MV-4-11 (cell line): ENCODE results near the gene RNF114.

Source experiments
- DNase-seq: peaks from one replicate; lab custom pipeline; 2025; lab: John Stamatoyannopoulos, UW

Gene RNF114

GRCh38 chr20:49904440-49905214 lies 31.6 kb upstream of the RNF114 start:
- DNase-seq: no peak

- no peak for DNase-seq
These were observed 30.6 kb upstream of the RNF114 start for GRCh38 chr20:49905415-49906091.

- no peak for DNase-seq
These were observed 30.0 kb upstream of the RNF114 start for GRCh38 chr20:49906101-49906604.

GRCh38 chr20:49906615-49907154 lies 29.5 kb upstream of the RNF114 start:
- no peak for DNase-seq

- no peak for DNase-seq
These were observed 28.6 kb upstream of the RNF114 start for GRCh38 chr20:49907405-49908257.

GRCh38 chr20:49908258-49908565 lies 28.0 kb upstream of the RNF114 start:
- no peak for DNase-seq

- no peak for DNase-seq
These were observed 26.5 kb upstream of the RNF114 start for GRCh38 chr20:49909499-49910339.

GRCh38 chr20:49910340-49910706 lies 25.9 kb upstream of the RNF114 start:
- no peak for DNase-seq

- DNase-seq: no peak
These were observed 22.7 kb upstream of the RNF114 start for GRCh38 chr20:49913399-49914047.

GRCh38 chr20:49914310-49915117 lies 21.7 kb upstream of the RNF114 start:
- no peak for DNase-seq

- no peak for DNase-seq
These were observed 21.1 kb upstream of the RNF114 start for GRCh38 chr20:49915118-49915379.

GRCh38 chr20:49915380-49916145 lies 20.6 kb upstream of the RNF114 start, which contains the start of gene SPATA2:
TSS of gene SPATA2 (minus strand) at chr20:49915529. CDS start at chr20:49908490, 7,039 bp downstream.
- peak; percentile 93 for DNase-seq

GRCh38 chr20:49916146-49917002 lies 19.8 kb upstream of the RNF114 start:
- peak; percentile 18 for DNase-seq

- DNase-seq: no peak
These were observed 17.8 kb upstream of the RNF114 start for GRCh38 chr20:49918446-49918845.

GRCh38 chr20:49919009-49919408 lies 17.2 kb upstream of the RNF114 start:
- no peak for DNase-seq

GRCh38 chr20:49919461-49919860 lies 16.7 kb upstream of the RNF114 start:
- no peak for DNase-seq

GRCh38 chr20:49924247-49924646 lies 11.9 kb upstream of the RNF114 start:
- no peak for DNase-seq

GRCh38 chr20:49925901-49926454 lies 10.2 kb upstream of the RNF114 start:
- DNase-seq: peak; percentile 39
